Right ventricle myocardium superior (tissue), 1 donor: ENCODE data around the gene DNAI7. TPM values are rescaled to one million over a fixed set of nuclear protein-coding genes. Genes with fewer than 3 reads are reported as not detected.

Source experiments
- ATAC-seq: fragments of 200-7000 bp; cut with Tn5 transposase; one replicate; pipeline ENCODE4 v1.9.1; 2020; ENCODE audit warnings: mild to moderate bottlenecking; ENCODE audit not compliant: poor library complexity
- DNase-seq: peaks from one replicate; pipeline ENCODE4 v3.0.0-alpha.2; 2020
- intact Hi-C: fragments of 100-400 bp; cut with DNase I; formaldehyde crosslinking; loops from one replicate; pipeline ENCODE4 v1.11.2; 2022
- long read RNA-seq: library from polyadenylated mRNA; unstranded; transcript quantifications from one replicate; pipeline ENCODE4 v2.0.0, GENCODE V29; 2021
- total RNA-seq: library from RNA; stranded (reverse); fragmentation: NEBNext Ultra II Directional; extraction: Animal tissue kit (Norgen Biotek cat#: 25700); gene quantifications from one replicate; pipeline ENCODE4 v1.2.1, GENCODE V29; 2021
- donor health status: DM: no; HTN: yes; CAD: no; lungs with severe emphysema.

DNAI7 gene, protein sequence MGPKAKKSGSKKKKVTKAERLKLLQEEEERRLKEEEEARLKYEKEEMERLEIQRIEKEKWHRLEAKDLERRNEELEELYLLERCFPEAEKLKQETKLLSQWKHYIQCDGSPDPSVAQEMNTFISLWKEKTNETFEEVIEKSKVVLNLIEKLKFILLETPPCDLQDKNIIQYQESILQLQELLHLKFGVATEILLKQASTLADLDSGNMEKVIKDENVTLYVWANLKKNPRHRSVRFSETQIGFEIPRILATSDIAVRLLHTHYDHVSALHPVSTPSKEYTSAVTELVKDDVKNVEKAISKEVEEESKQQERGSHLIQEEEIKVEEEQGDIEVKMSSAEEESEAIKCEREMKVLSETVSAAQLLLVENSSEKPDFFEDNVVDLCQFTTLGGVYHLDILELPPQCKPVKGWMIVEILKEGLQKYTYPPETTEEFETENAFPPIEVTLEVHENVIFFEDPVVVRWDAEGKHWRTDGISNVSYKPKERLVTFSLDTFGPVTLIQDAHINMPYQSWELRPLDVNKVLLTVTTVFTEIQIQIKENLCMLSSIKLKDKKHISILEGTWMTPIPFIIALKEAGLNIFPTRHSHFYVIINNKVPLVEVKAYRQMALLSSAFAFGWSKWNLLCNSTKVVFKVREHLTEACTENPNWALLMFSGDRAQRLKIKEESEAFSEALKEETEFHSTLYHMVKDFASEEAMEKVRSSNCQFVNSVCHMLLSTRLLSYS
- total RNA-seq, result 1.7 TPM
- long read RNA-seq, partial matches to known transcripts, result 0 of 1 reads
- long read RNA-seq, other reads (novel, unspliced or antisense), result 0 of 1 reads

DNA sequence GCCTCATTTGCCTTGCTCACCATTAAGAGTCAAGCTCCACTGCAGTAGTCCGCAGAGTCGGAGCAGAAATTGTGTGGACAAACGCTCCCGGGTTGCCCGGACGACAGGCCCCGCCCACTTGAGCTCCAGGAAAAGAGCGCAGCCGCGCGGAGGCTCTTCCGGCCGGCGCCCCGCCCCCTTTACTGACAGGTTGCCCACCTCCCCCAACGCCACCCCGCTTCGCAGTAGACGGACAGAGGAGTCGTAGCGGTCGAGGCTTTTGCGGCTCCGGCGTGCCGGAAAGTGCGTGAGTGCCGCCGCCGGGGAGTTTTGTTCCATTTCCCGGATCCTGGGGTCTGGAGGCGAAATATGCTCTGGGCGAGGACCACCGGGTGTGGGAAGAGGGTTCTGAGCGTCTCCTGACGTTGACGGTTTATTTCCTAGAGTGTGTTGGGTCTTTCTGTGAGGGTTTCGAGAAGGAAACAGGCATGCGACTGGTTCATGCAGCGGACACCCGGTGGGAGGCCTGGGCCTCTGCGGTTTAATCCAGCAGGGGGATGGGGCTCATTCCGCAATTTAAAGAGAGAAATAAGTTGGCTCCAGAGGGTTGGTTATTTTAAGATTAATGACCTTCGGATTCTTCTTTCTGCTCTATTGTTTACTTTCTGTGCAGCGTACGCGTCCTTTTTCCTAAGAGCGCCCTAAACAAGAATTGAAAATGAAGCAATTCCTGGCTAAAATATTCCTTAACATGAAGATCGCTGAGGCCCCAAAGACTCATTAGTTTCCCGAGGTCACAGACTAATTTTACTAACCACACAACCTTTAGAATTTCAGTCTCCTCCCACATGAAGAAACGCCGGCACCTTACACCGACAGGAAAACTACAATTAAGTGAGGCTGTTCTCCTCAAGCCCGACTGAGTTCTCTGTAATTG lies at the start of gene DNAI7, which contains the start of gene ETFRF1:
TSS of gene DNAI7 (minus strand) at position 105 of the 916 bp plus-strand sequence. CDS start at position 23, 82 bp downstream.
TSS of gene ETFRF1 (plus strand) at position 182 of the 916 bp plus-strand sequence. CDS start 8,720 bp downstream, outside the sequence.
- DNase-seq, result peak; percentile 100
- intact Hi-C loops, result loop anchor here (2.0 kb wide), 1 partner anchor 55 kb away; the partner anchor contains the start of gene KRAS
- peak; percentile 100 for ATAC-seq

DNA sequence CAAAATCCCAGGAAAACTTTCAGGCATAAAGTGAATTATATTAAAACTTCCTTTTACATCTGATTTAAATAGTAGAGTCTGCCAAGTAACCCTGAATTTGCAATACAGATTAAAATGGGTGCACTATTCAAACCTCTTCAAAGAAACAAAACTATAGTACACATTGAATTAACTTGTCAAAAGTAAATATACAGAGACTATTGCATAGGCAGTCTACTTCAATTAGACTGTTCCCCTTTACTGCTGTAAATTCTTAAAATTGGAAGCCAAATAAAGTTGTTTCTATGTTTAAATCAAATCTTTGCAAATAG lies 48.7 kb upstream of the DNAI7 start:
- no peak for ATAC-seq
- no peak for DNase-seq
- intact Hi-C loops, result no loop called here

DNA sequence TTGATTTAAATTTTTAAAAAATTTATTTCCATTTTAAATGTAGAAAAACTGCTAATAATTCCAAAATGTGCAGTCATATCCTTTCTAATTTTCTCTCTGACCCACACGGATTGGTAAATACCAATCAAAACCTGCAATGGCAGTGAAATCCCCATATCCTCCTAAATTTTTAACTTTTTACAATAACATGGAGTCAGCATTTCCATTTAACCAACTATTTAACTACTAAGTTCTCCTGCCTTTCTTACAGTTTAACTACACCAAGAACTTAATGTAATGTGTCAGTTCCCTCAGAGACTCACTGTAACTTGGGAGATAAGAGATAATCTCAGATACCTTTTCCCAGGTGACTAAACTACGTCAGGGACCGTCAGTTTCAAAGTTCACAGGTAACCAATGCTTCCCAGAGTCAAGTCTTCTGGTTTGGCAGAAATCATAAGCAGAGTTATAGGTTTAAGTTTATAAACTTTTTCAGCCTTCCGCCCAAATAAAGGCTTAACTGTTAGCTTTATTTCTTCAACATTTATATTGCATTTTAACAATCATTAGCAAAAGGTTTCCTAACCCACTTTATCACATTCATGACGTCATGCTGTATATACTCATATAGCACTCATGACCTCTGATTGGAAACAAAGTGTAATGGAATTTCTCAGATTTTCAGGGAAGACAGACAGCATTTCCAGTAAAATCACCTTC lies 48.2 kb upstream of the DNAI7 start:
- DNase-seq (no peak), ATAC-seq (no peak)
- intact Hi-C loops, result no loop called here

DNA sequence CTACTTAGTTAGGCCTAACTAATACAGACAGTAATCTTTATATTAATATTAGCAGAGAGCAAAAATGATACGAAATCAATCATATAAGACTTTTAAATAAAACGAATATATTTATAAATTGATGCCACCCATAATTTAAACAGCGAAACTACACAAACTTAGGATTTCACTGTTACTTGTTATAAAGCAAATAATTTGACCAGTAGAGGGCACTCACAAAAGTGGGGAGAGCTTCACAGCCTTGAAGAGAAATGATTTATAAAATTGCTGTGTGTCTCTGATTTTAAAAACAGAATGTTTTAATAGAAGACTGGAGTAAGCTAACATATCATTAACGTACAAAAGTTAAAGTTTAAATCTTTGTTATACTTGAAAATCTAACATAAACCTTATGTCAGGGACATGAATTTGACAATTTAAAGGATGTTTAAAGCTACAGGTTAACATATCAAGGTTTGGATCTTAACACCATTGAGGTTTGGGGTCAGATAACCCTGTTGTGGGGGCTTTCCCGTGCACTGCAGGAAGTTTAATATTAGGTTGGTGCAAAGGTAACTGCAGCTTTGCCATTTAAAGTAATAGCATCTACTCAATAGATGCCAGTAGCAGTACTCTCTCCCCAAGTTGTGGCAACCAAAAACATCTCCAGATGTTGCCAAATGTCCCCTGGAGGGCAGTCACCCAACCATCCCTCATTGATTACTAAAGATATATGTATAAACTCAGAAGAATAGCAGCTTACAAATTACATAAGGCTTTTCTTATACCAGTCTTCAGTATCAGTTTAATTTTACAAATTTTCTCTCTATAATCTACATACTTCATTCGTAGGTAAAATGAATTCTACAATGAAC lies 46.4 kb upstream of the DNAI7 start:
- intact Hi-C loops, result loop anchor here (1.0 kb wide), 1 partner anchor 146 kb away; no protein-coding TSS in a partner anchor
- ATAC-seq (peak; percentile 53), DNase-seq (no peak)

DNA sequence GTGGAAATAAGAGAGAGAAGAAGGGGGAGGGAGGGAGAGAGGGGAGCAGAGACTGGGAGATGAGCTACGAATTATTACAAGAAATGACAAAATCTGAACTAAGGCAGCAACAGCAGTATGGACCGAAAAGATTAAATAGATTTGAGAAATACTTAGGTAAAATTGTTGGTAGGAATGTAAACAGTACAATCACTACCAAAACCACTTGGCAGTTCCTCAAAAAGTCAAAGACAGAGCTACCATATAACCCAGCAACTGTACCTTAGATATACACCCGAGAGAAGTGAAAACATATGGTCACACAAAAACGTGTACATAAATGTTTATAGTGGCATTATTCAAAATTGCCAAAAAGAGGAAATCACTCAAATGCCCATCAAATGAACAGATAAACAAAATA lies 41.7 kb upstream of the DNAI7 start:
- ATAC-seq, result no peak
- intact Hi-C loops, result no loop called here
- DNase-seq, result no peak

DNA sequence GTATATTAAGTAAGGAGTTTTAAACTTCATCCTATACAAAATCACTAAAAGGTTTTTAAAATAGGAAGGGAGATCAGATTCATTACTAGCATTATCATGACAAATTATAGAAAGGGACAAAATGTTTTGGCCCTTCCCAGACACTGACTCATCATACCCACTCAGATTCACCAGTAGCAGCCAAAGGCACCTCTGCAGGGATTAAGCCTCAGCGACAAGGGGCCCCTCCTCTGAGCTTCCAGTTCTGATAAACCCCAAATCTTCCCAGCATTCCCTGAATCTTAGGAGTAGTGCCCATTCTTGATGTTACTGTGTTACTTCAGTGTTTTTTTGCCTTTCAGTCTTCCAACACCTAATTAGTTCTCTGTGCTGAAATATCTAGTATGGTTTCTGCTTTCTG lies 41.2 kb upstream of the DNAI7 start:
- peak; percentile 56 for ATAC-seq
- intact Hi-C loops, result no loop called here
- peak; percentile 26 for DNase-seq

DNA sequence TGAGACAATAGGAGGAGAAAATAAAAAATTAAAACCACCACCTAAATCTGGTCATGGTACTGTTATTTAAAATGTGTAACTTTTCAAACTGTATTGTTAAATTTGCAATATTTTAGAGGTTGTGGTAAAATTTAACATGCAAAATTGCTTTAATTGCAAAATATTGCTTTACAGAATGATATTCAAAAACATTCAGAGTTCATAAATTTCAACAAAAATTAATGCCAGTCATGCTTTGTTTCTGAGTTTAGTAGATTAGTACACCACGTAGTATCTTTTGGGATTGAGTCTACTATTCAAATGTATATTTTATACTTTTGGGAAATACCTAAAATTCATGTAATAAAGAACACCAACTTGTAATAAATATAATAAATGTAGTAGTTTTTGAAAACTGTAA lies 18.4 kb upstream of the DNAI7 start:
- DNase-seq, result no peak
- ATAC-seq, result no peak
- intact Hi-C loops, result no loop called here

DNA sequence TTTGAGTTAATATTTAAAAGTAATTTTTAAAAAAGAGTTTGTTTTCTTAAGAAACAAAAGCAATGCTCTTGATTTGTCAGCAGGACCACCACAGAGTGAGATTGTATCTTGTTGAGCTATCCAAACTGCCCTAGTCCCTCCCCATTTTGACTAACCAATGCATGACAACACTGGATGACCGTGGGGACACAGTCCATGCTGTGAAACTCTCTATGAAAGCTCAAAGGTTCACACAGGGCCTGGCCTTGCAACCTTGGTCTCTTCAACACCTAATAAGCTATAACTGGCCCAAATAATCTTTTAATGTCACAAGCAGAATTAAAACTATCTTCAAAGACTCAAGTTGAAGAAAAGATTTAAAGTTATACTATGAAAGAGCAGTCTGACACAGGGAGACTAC lies 13.6 kb upstream of the DNAI7 start:
- no peak for DNase-seq
- no peak for ATAC-seq
- intact Hi-C loops, result no loop called here

DNA sequence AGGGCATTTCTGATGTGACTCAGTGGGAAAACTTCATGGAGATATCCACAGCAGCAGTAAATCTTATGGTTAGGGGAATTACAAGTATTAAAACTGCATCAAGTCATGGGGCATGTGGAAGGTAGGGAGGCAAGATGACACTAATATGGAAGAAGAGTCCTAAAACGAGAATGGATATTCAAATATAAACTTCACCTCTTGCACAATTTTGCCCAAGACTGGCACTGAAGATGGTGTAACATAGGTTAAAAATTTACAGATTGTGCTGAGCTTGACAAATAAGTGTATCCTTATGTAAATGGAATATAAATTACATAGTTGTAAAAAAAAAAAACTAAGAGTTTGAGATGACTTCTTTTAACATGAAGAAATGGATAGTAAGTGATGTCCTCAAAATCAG lies 12.9 kb upstream of the DNAI7 start:
- DNase-seq, result no peak
- no peak for ATAC-seq
- intact Hi-C loops, result no loop called here

DNA sequence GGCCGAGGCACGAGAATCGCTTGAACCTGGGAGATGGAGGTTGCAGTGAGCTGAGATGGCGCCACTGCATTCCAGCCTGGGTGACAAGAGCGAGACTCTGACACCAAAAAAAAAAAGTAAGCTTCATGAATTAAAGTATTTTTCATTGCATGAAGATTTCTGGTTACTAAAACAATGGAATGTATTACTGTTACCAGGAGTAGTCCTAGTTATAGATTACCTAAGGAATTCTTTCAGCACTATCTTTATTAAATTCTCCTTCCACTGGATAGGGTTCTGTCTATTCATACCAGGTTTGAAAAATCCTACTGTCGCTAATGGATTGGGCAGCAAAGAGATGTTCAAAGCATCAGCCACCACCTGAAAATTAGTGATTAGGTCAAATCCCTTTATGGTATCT lies 12.5 kb upstream of the DNAI7 start:
- intact Hi-C loops, result no loop called here
- ATAC-seq (no peak), DNase-seq (no peak)

DNA sequence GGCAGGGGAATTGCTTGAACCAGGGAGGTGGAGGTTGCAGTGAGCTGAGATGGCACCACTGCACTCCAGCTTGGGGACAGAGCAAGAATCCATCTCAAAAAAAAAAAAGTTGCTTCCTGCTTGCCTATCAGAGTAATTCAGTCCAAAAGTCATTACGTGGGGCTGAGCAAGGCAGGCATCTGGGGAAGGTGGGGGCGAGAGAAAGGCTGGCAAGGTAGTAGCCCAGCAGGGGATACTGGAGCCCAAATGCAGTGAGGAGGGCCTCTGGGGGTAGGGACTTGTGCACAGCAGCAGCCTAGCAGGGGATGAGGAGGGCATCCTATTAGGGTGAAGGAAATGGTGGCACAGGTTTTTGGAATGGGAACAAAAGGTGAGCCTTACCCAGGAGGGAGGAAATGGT lies 7.2 kb upstream of the DNAI7 start:
- intact Hi-C loops, result no loop called here
- no peak for ATAC-seq
- DNase-seq, result no peak

DNA sequence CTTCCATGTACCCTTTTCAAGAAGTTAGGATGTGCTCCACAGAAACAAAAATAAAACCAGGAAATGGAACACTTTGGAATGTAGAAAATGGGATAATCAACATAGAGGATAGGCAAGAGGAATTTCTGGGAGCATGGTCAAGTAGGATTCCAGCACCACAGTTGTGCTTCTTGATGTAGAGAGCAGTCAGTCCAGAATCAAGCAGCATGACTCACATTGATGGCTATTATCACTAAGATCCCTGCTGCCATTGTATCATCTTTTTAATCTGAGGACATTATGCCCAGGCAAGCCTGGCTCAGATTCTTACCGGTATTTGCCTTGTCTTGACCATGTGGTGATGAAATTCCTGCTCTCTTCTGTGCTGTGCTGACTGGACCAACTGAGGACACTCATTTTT lies 5.7 kb upstream of the DNAI7 start:
- intact Hi-C loops, result no loop called here

DNA sequence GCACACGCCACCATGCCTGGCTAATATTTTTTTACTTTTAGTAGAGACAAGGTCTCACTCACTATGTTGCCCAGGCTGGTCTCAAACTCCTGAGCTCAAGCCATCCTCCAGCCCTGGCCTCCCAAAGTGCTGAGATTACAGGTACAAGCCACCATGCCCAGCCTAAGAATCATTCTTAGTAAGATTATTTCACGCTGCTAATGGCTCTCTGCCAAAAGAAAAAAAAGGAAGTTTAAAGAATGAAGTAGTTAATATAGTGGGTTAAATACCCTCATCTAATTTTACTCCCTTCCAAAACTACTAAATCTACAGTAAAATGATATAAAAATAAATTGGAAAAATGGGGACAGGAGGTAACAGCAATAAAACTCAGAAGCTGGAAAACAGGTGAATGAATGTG lies 2.6 kb upstream of the DNAI7 start:
- ATAC-seq (no peak), DNase-seq (no peak)
- intact Hi-C loops, result no loop called here

More for the DNA sequence above, 5.7 kb upstream of the DNAI7 start:
- DNase-seq (no peak), ATAC-seq (no peak)

DNA sequence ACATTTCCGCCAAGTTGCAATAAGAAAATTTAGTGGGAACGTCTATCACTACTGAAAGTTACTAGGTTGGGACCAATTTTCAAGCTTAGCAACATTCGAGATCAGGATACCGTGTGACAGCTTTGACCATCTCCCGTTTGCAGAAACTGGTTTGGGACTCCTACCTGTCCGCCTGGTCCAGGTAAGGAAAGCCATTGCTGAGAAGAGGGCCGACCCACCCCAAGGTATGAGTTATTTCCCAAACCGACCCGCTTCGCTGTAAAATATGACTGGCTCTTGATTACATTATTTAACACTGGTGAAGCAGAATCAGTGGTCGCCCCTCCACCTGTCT lies 271 bp downstream of the DNAI7 start:
- DNase-seq (no peak), ATAC-seq (no peak)
- intact Hi-C loops, result loop anchor here (2.0 kb wide), 1 partner anchor 56 kb away; the partner anchor contains the start of gene KRAS

DNA sequence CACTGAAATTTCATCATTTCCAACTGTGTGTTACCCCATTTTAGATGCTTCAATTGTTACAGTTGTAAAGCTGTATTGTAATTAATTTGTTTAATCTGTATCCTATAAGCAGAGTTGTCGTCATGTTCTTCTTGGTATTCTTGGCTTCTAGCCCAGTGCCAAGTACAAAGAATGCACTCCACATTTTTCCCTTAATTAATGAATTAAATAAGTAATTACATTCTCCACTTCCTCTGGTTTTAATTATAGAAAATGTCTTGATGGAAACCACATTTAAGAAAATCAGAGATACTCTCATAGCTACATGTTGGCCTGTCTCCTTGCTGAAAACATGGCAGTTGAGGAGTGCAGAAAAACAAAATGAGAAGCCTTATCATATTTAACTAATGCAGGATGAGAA lies 746 bp downstream of the DNAI7 start:
- no peak for ATAC-seq
- intact Hi-C loops, result loop anchor here (2.0 kb wide), 1 partner anchor 57 kb away; the partner anchor contains the start of gene KRAS
- DNase-seq, result no peak

DNA sequence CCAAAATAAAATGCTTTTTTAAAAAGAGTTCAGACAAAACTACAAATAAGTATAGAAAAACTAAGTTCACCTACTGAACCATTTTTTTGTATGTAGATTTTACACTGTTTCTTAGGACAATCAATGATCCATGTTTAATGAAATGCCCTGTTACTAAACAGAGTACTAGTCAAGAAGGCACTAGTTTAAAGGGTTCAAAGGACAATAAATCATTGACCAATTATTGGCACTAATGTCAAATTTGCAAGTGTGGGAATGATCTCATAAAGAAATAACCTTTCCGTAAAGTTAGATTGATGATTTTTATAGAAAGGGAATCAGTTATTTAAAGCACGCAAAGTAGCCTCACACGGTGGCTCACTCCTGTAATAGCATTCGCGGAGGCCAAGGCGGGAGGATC lies 4.2 kb downstream of the DNAI7 start:
- intact Hi-C loops, result no loop called here
- no peak for ATAC-seq
- no peak for DNase-seq

DNA sequence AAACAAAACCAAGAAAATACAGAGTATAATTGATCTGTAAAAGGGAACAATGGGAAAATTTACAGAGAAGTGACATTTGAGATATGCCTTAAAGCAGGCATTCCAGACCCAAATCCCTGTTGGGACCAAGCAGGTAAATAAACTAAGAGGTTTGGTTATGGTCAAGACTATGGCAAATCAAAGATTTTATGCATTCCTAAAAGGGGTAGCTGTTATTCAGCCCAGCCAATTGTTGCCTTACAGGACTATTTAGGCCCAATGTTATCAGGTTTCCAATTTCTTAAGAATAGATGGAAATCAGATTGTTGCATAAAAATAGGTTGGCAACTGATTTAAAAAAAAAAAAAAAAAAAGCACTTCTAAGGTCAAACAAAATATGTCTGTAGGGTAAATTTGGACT lies 5.3 kb downstream of the DNAI7 start:
- ATAC-seq, result no peak
- intact Hi-C loops, result no loop called here
- DNase-seq, result no peak

DNA sequence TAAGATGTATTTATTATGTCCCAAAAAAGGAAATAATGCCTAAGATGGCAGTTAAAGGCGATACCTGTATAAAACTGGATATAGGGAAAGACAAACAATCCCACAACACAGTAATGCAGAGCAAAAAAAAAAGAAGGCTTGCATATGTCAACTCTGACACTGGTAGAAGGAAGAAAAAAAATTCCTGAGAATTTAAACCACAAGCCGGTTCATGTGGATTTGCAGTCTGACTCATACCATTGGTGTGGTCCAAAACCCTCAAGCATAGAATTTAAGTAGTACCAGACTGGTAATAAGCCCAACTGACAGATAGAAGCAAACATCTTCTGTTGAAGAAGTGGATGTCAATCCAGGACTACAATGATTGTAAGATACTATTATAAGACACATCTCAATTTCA lies 7.2 kb downstream of the DNAI7 start:
- intact Hi-C loops, result no loop called here
- no peak for ATAC-seq

More for the DNA sequence above, 7.2 kb downstream of the DNAI7 start:
- DNase-seq, result no peak
